H1 (cell line): ENCODE results near the gene CHCHD1. TPM values are rescaled to one million over a fixed set of nuclear protein-coding genes. Genes with fewer than 3 reads are reported as not detected.

Experiments used
- ASH2L ChIP-seq: fragments of 200-600, 300-600 bp; sonication (generic); IDR thresholded peaks from one replicate; pipeline ENCODE4 v1.7.1; 2017; ENCODE audit warnings: low read length
- ATF3 ChIP-seq: IDR thresholded peaks from 2 replicates; pipeline ENCODE4 v1.6.1; 2011; ENCODE audit warnings: low read depth, mild to moderate bottlenecking, low read length; ENCODE audit not compliant: insufficient read depth
- CBX5 ChIP-seq: fragments of 300-800, 300-1000 bp; sonication (generic); IDR thresholded peaks from 2 replicates; pipeline ENCODE4 v1.7.1; 2016; ENCODE audit warnings: antibody characterized with exemption, low read length, low read depth
- CEBPB ChIP-seq: IDR thresholded peaks from 2 replicates; pipeline ENCODE4 v1.6.1; 2012; ENCODE audit warnings: low read depth, low read length
- CHD1 ChIP-seq: IDR thresholded peaks from 2 replicates; pipeline ENCODE4 v1.6.1; 2012; ENCODE audit warnings: low read depth, low read length, improper control_type of control experiment
- CTBP2 ChIP-seq: IDR thresholded peaks from 2 replicates; pipeline ENCODE4 v1.7.0; 2011; ENCODE audit warnings: borderline replicate concordance, mild to moderate bottlenecking, moderate library complexity, mixed read lengths, low read length; ENCODE audit not compliant: insufficient read depth, insufficient read length
- E2F6 ChIP-seq: IDR thresholded peaks from 2 replicates; pipeline ENCODE4 v1.6.1; 2012; ENCODE audit warnings: inconsistent platforms
- EGR1 ChIP-seq: IDR thresholded peaks from 2 replicates; pipeline ENCODE4 v1.6.1; 2011; ENCODE audit warnings: low read depth, low read length, borderline replicate concordance
- EZH2 ChIP-seq: fragments of 200-600 bp; sonication (generic); IDR thresholded peaks from 2 replicates; pipeline ENCODE4 v1.7.1; 2012; ENCODE audit warnings: low read depth, mild to moderate bottlenecking, moderate library complexity, low read length, inconsistent platforms; ENCODE audit not compliant: severe bottlenecking
- GTF2F1 ChIP-seq: IDR thresholded peaks from 2 replicates; pipeline ENCODE4 v1.6.1; 2012; ENCODE audit warnings: low read depth, low read length, improper control_type of control experiment, borderline replicate concordance
- KDM1A ChIP-seq: fragments of 200-600, 300-600 bp; sonication (generic); IDR thresholded peaks from 2 replicates; pipeline ENCODE4 v1.7.1; 2016; ENCODE audit warnings: mild to moderate bottlenecking, low read length, borderline replicate concordance
- KDM5A ChIP-seq: fragments of 200-600 bp; IDR thresholded peaks from 2 replicates; pipeline ENCODE4 v1.7.1; 2012; ENCODE audit warnings: mild to moderate bottlenecking, low read length, inconsistent platforms, mixed read lengths
- MAX ChIP-seq: IDR thresholded peaks from 2 replicates; pipeline ENCODE4 v1.6.1; 2012; ENCODE audit warnings: inconsistent platforms
- NANOG ChIP-seq: IDR thresholded peaks from 2 replicates; pipeline ENCODE4 v1.6.1; 2011; ENCODE audit warnings: low read length, low read depth, mild to moderate bottlenecking, inconsistent platforms; ENCODE audit not compliant: insufficient read depth, poor library complexity, severe bottlenecking
- POLR2A ChIP-seq, 2 experiments: IDR thresholded peaks; 1 replicate in 1 of 2; 2 replicates in 1 of 2; pipeline ENCODE4 v1.6.1; 2011; ENCODE audit warnings: low read depth in 2 of 2, low read length in 2 of 2, mild to moderate bottlenecking in 2 of 2; ENCODE audit errors: control extremely low read depth in 1 of 2
- POLR2AphosphoS5 ChIP-seq: IDR thresholded peaks from 2 replicates; pipeline ENCODE4 v1.6.1; 2011; ENCODE audit warnings: low read depth, low read length
- RBBP5 ChIP-seq: IDR thresholded peaks from 2 replicates; pipeline ENCODE4 v1.7.1; 2012; ENCODE audit warnings: low read depth, mild to moderate bottlenecking, inconsistent platforms, low read length, moderate library complexity, borderline replicate concordance
- RNF2 ChIP-seq: fragments of 200-900, 300-1000 bp; sonication (generic); IDR thresholded peaks from 2 replicates; pipeline ENCODE4 v1.7.1; 2016; ENCODE audit warnings: borderline replicate concordance, low read depth, mild to moderate bottlenecking, antibody characterized with exemption, low read length; ENCODE audit not compliant: poor library complexity, severe bottlenecking; ENCODE audit errors: missing control alignments
- SP4 ChIP-seq: IDR thresholded peaks from 2 replicates; pipeline ENCODE4 v1.6.1; 2012; ENCODE audit warnings: low read length, inconsistent platforms
- SRF ChIP-seq: IDR thresholded peaks from 2 replicates; pipeline ENCODE4 v1.6.1; 2011; ENCODE audit warnings: mild to moderate bottlenecking, low read depth, low read length, moderate library complexity
- TBP ChIP-seq: IDR thresholded peaks from 2 replicates; pipeline ENCODE4 v1.6.1; 2011; ENCODE audit warnings: low read depth, low read length, improper control_type of control experiment
- TCF12 ChIP-seq: IDR thresholded peaks from 2 replicates; pipeline ENCODE4 v1.6.1; 2011; ENCODE audit warnings: low read depth, mild to moderate bottlenecking, low read length
- polyA plus RNA-seq, 7 experiments: library from polyadenylated mRNA; depleted of rRNA in 3 of 7; stranded (reverse) in 5 of 7; unstranded in 2 of 7; fragments of >200 nt in 5 of 7; fragments of 200-250 nt in 2 of 7; gene quantifications; 1 replicate in 5 of 7; 2 replicates in 1 of 7; 4 replicates in 1 of 7; pipeline versions ENCODE4 v1.2.1 to v1.2.3, GENCODE V29; 2011 to 2013; ENCODE audit warnings: missing spikeins in 2 of 7, mixed read lengths in 2 of 7
- total RNA-seq: library from RNA; stranded (reverse); fragmentation: NEBNext Ultra II Directional; extraction: Animal tissue kit (Norgen Biotek cat#: 25700); gene quantifications from 2 replicates; pipeline ENCODE4 v1.2.1, GENCODE V29; 2021

The CHCHD1 gene
- total and polyA plus RNA-seq, 2 of the 8 experiments (the other 6 are each of a cell fraction or from before 2014, with no cell fraction given), result 44.9 to 58.1 TPM

- TF ChIP-seq ASH2L, result peak; percentile 94
- no peak for TF ChIP-seq EGR1
- no peak for TF ChIP-seq CHD1
- TF ChIP-seq TCF12, result no peak
- TF ChIP-seq POLR2AphosphoS5, result peak; percentile 53; the same call in 1 of the 2 replicates
- TF ChIP-seq E2F6, result 0 out of 2 replicates have a peak, but pooled peaks have one; percentile 9
- peak; percentile 24; the same call in 1 of the 2 replicates for TF ChIP-seq KDM1A
- peak; percentile 54; the same call in 1 of the 2 replicates for TF ChIP-seq TBP
- peak; percentile 40 for TF ChIP-seq CTBP2
- TF ChIP-seq RBBP5, result peak; percentile 88; the same call in 1 of the 2 replicates
- no peak for TF ChIP-seq RNF2
- no peak for TF ChIP-seq EZH2
- peak in 1 of 2 experiments; percentile 63; a peak in 1 of 3 replicates for TF ChIP-seq POLR2A (IDR thresholded peaks at IDR 0.05; ENCODE audit: control extremely low read depth in 1 of 2, low read depth in 2 of 2, low read length in 2 of 2)
- no peak for TF ChIP-seq CBX5
- no peak for TF ChIP-seq NANOG
- no peak for TF ChIP-seq SRF
- 0 out of 2 replicates have a peak, but pooled peaks have one; percentile 31 for TF ChIP-seq KDM5A
- TF ChIP-seq MAX, result peak; percentile 48; the same call in 1 of the 2 replicates
- 0 out of 2 replicates have a peak, but pooled peaks have one; percentile 11 for TF ChIP-seq ATF3
- TF ChIP-seq GTF2F1, result no peak
- no peak for TF ChIP-seq CEBPB
- 0 out of 2 replicates have a peak, but pooled peaks have one; percentile 76 for TF ChIP-seq SP4
Observed at GRCh38 chr10:73772281-73773151, 9.3 kb upstream of the CHCHD1 start (continued).
